Suprapubic skin (tissue), 4 donors: ENCODE results near the gene NSUN2.

Experiments
- CTCF ChIP-seq, 2 donors: fragments of 200-600 bp in 1 of 2; fragments of 450-650 bp in 1 of 2; sonication (generic) in 1 of 2; IDR thresholded peaks; one replicate each; pipeline ENCODE4 v1.5.1; 2016 to 2019; ENCODE audit warnings: antibody characterized with exemption in 2 of 2, mild to moderate bottlenecking in 1 of 2, moderate library complexity in 1 of 2
- POLR2A ChIP-seq, 2 donors: fragments of 450-650 bp; IDR thresholded peaks; one replicate each; pipeline ENCODE4 v1.6.1; 2017; ENCODE audit warnings: antibody characterized with exemption in 2 of 2, mild to moderate bottlenecking in 2 of 2, moderate library complexity in 2 of 2
- POLR2AphosphoS5 ChIP-seq, 3 donors: sonication (generic); formaldehyde crosslinking; IDR thresholded peaks; one replicate each; pipeline ENCODE4 v1.6.1; 2017; ENCODE audit warnings: antibody characterized with exemption in 3 of 3

GRCh38 chr5:6649681-6650080, 16.8 kb upstream of the NSUN2 start:
- no peak for TF ChIP-seq CTCF (IDR thresholded peaks at IDR 0.05)
- no peak for TF ChIP-seq POLR2AphosphoS5 (IDR thresholded peaks at IDR 0.05)
- no peak for TF ChIP-seq POLR2A (IDR thresholded peaks at IDR 0.05)
